Lung (tissue), 12 donors: ENCODE results near the gene COL15A1. TPM values are rescaled to one million over a fixed set of nuclear protein-coding genes. Genes with fewer than 3 reads are reported as not detected.

Source experiments
- ATAC-seq: fragments of 200-7000 bp; cut with Tn5 transposase; one replicate; pipeline ENCODE4 v1.9.1; 2020; ENCODE audit warnings: moderate number of reproducible peaks; ENCODE audit not compliant: insufficient read depth, low FRiP score
- DNase-seq, 3 donors: peaks; one replicate each; pipeline ENCODE4 v3.0.0-alpha.2; 2013 to 2017
- H3K27ac ChIP-seq, 2 donors: one replicate each; pipeline ENCODE4 v1.5.1; 2013; ENCODE audit warnings: mild to moderate bottlenecking in 2 of 2, moderate library complexity in 2 of 2, control low read depth in 1 of 2, inconsistent platforms in 1 of 2, low read depth in 1 of 2, low read length in 1 of 2
- H3K27me3 ChIP-seq, 3 donors: one replicate each; pipeline ENCODE4 v1.5.1; 2013; ENCODE audit warnings: low read length in 2 of 3; ENCODE audit not compliant: control insufficient read depth in 3 of 3, insufficient read depth in 3 of 3
- H3K36me3 ChIP-seq, 4 donors: one replicate each; pipeline ENCODE4 v1.5.1; 2013; ENCODE audit warnings: low read length in 4 of 4, mild to moderate bottlenecking in 1 of 4, moderate library complexity in 1 of 4; ENCODE audit not compliant: control insufficient read depth in 4 of 4, insufficient read depth in 4 of 4
- H3K4me1 ChIP-seq, 5 donors: one replicate each; pipeline ENCODE4 v1.5.1; 2013; ENCODE audit warnings: low read length in 5 of 5, mild to moderate bottlenecking in 2 of 5, moderate library complexity in 1 of 5; ENCODE audit not compliant: control insufficient read depth in 5 of 5, insufficient read depth in 5 of 5
- H3K4me3 ChIP-seq: one replicate; pipeline ENCODE4 v1.5.1; 2013; ENCODE audit warnings: mild to moderate bottlenecking, control low read depth, moderate library complexity
- H3K9ac ChIP-seq, 2 donors: one replicate each; pipeline ENCODE4 v1.5.1; 2013; ENCODE audit warnings: low read length in 2 of 2, control low read depth in 1 of 2; ENCODE audit not compliant: insufficient read depth in 1 of 2
- H3K9me3 ChIP-seq, 4 donors: one replicate each; pipeline ENCODE4 v1.5.1; 2013; ENCODE audit warnings: low read length in 3 of 4, mild to moderate bottlenecking in 1 of 4, moderate library complexity in 1 of 4; ENCODE audit not compliant: control insufficient read depth in 4 of 4, insufficient read depth in 3 of 4
- CTCF ChIP-seq: IDR thresholded peaks from 2 replicates; pipeline ENCODE4 v1.5.1; 2012; ENCODE audit warnings: mild to moderate bottlenecking; ENCODE audit errors: control extremely low read depth, extremely low read depth
- WGBS, 2 donors: extraction: QIAGEN DNeasy Blood & Tissue Kit; methylation state at CpG; one replicate each; pipeline ENCODE4 v1.1.7; 2013; 5-methylcytosine and 5-hydroxymethylcytosine counted together
- polyA plus RNA-seq, 2 donors: library from polyadenylated mRNA; stranded (reverse); fragments of 200-250 nt; gene quantifications; one replicate each; pipeline ENCODE4 v1.2.1, GENCODE V29; 2013
- total RNA-seq, 2 donors: library from RNA; depleted of rRNA in 1 of 2; stranded (reverse); fragments of >200 nt in 1 of 2; gene quantifications; one replicate each; pipeline ENCODE4 v1.2.1, GENCODE V29; 2014 to 2021
- donor health status: control.
- donor health status: control.
- donor health status: Bipolar disorder and iron deficiency.
- donor health status: healthy.
- donor health status: DM: yes; HTN: yes; CAD: no.

Gene COL15A1
- total and polyA plus RNA-seq, 4 donors = 2.9 to 40.5 (median 8.5) TPM

DNA sequence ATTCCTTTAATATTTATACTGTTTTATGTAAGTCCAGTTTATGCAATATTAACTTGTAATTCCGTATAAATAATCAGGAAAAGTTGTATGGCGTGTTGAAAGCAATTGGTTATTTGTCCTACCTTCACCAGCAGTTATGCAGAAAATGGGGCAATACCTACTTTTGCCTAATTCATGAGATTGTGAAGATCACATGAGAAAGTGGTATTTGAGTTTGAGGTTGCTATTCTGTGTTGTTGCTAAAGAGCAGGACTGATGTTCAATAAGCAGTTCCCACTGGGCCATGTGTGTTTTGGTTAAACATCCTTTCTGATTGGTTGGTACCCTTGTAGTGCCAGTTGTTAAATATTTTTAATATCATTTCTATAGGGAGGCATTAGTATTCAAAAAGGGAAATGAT is 164.4 kb downstream of the COL15A1 start:
- 52 to 84% methylated on average over 2 of the region's 2 CpGs for WGBS, 2 donors
- Histone ChIP-seq H3K4me1 (peaks cover 6 to 27% (median 15%) of the 10 kb centered on the region in 5 donors), H3K9me3 (no peaks in the 10 kb centered on the region), H3K36me3 (peaks cover 0 to 1% (median 0%) of the 10 kb centered on the region in 4 donors), H3K9ac (no peak overlapping the region), H3K4me3 (no peak overlapping the region), H3K27me3 (no peaks in the 10 kb centered on the region), H3K27ac (no peak overlapping the region)
- ATAC-seq (no peak), DNase-seq (no peak)
- no peak for TF ChIP-seq CTCF

DNA sequence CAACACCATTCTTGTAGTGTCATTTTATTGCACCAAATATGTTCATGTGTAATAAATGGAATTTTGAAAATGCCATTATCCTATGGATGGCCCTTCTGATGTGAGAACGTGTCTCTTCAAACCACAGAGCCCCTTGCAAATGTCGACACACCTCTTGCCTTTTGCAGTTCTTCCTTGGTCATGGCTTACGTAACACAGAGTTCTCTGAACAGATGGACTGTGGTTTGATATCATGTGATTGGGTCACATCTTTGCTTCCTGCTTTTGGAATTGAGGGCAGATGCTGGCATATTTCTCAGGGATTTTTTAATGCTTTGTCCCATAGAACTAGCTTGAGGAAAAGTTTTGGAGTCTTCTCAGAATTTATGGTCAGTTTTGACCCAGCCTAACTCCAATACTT is 165.8 kb downstream of the COL15A1 start:
- no peak overlapping the region for H3K27ac ChIP-seq
- WGBS, 2 donors = 22 to 53% methylated on average over 3 of the region's 3 CpGs

DNA sequence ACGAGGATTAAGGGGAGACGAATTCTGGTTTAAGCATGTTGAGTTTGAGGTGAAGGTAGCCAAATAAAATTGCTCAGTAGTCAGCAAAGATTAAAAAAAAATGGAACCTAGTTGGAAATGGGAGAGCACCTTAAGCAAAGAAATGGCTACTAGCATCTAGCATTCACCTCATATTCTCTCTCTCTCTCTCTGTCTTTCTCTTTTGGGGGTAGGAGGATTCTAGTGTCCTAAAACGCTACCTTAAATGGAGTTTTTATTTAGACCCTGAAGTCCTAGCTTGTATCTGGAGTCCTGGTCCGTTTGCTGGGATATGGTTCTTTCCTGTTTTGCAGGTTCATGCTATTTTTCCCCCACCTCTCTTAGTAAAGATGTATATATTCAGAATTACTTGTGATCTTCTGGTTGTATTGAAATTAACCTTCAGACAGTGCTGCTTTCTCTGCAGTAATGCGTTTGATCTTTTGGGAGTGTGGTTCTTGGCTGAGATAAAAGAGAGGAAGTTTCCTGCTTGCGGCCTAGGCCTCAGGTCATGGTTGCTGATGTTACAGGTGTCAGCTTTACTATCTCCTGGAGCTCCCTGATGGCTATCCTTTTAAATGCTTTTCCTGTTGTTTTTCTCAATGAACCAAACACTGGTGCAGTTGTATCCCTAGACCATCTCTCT is 169.2 kb downstream of the COL15A1 start:
- ATAC-seq (no peak), DNase-seq (no peak)
- H3K9me3 ChIP-seq = no peaks in the 10 kb centered on the region
- peaks cover 0 to 38% (median 0%) of the 10 kb centered on the region in 5 donors for H3K4me1 ChIP-seq
- H3K27ac ChIP-seq = peak overlapping the region in 1 of 2 donors; percentile 21
- no peak for TF ChIP-seq CTCF
- no peak overlapping the region for H3K9ac ChIP-seq
- H3K4me3 ChIP-seq = no peak overlapping the region
- peaks cover 0 to 1% (median 0%) of the 10 kb centered on the region in 4 donors for H3K36me3 ChIP-seq
- H3K27me3 ChIP-seq = no peaks in the 10 kb centered on the region
- WGBS, 2 donors = 65 to 73% methylated on average over 6 of the region's 6 CpGs

More for the DNA sequence above, 165.8 kb downstream of the COL15A1 start:
- H3K36me3 ChIP-seq = peaks cover 0 to 1% (median 0%) of the 10 kb centered on the region in 4 donors
- H3K9me3 ChIP-seq = no peaks in the 10 kb centered on the region
- H3K27me3 ChIP-seq = no peaks in the 10 kb centered on the region
- no peak for ATAC-seq
- H3K4me1 ChIP-seq = peaks cover 3 to 36% (median 7%) of the 10 kb centered on the region in 5 donors
- TF ChIP-seq CTCF = no peak
- H3K4me3 ChIP-seq = no peak overlapping the region
- no peak for DNase-seq
- no peak overlapping the region for H3K9ac ChIP-seq
